HG02938 (cell line): ENCODE results near the gene HMCN1.

ENCODE experiments used
- ATAC-seq: cut with Tn5 transposase; IDR thresholded peaks from one replicate; pipeline ENCODE4 v1.9.1; 2021; ENCODE audit warnings: mild to moderate bottlenecking, moderate library complexity; ENCODE audit not compliant: unreplicated experiment

Gene HMCN1

GRCh38 chr1:185957441-185958363 lies 223.5 kb downstream of the HMCN1 start:
- no peak for ATAC-seq

GRCh38 chr1:185960422-185961321 lies 226.5 kb downstream of the HMCN1 start:
- no peak for ATAC-seq

- no peak for ATAC-seq
Measured at GRCh38 chr1:185961664-185962063, 227.5 kb downstream of the HMCN1 start.

DNA sequence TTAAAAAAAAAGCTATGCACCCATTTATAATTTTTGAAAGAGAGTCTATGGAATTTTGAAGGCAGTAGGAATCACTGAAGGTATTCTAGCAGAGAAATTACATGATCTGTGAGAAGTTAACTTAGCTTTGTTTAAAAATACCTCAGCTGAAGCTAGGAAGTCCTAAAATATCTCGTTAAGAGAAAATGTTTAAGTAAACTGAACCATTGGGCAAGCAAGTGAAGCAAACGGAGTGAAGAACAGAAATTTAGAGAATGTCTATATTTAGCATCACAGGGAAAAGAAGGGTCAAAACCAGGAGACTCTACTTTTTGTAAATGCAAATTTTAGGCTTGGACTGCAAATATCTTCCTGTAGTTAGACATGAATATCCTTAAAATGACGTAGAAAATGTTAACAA lies 230.8 kb downstream of the HMCN1 start:
- ATAC-seq: no peak

DNA sequence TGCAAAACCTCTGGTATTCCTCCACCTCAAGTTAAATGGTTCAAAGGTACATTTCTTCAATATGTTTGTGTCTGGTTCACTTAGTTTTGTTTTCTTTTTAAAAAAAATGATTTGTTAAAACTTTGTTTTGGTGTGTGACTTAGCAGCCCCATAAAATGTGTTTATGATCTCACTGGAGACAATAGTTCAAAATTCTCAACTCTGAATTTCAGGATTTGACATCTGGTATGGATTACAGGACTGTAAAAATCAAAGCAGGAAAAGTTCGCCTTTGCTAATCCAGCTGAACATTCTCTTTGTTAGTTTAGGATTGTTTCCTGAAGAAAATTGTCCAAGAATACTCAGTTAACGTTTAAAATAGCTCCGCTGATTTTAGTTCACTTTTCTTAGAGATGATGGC lies 231.7 kb downstream of the HMCN1 start:
- ATAC-seq: no peak

DNA sequence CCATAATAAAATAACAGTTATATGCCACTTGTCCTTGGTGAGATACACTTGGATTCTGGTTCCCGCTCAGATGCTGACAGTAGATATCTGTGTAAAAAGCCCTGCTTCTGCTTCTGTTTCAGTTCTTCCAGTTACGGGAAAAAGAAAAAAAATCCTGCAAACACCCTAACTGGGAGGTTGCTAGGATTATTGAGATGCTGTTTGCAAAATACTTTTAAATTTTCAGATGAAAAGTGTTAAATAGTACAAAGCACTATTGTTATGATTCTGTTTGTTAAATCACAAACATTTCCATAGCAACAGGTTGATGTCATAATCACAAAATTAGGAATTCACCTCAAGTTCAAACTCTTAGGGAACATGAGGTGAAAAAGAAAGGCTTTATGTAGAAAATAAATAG lies 232.3 kb downstream of the HMCN1 start:
- ATAC-seq: no peak

DNA sequence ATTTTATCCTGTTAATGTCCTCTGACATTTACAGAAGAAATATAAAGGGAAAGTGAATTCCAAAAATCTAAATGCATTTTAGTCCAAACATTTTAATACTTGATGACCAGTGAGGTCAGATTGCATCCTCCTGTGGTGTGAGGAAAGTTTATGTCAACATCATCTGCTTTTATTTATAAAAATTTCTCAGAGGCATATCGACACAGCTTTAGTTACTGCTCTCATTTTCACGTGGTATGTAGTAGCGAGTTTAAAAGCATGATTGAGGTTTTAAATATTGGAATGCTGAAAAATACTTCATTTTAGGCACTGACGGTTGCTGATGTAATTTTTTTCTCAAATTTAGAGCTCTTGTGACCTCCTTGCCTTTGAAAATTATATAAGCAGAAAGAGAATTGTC lies 234.8 kb downstream of the HMCN1 start:
- no peak for ATAC-seq

GRCh38 chr1:185969524-185969991 lies 235.4 kb downstream of the HMCN1 start:
- no peak for ATAC-seq

DNA sequence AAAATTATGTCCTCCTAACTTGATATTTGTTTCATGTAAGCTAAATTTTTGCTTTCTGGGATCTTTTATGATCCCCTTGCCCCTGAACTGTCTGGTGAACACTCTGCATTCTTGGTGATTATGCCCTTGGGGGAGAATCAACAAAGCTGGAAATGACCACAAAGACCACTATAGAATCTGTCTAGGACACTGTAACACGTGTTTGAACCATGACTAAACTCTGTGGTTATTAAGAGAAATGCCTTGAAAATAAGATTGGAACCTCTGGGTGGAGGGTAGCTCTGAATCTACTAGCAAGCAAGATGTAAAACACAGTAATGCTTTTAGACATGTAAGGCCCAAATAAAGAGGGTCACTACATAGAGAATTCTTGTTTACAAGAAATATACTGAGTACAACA lies 237.5 kb downstream of the HMCN1 start:
- ATAC-seq: no peak

GRCh38 chr1:185972096-185972850 lies 238.1 kb downstream of the HMCN1 start:
- ATAC-seq: no peak

DNA sequence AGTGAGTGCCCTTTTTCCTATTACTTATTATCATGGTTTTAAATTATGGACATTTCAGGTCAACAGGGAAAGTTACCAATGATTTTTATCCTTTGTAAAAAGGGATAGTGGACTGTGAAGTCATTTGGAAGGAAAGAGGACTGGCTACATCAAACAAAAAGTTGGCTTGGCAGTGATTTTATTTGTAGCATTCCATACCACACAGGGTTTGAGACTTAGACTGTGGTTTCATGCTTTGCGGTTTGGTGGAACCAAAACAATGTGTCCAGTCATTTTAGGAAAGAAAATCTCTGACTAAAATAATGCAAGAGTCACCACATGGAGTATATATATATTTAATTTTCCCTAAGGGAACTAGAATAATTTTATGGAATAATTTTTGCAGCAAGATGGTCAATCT lies 239.5 kb downstream of the HMCN1 start:
- ATAC-seq: no peak

- ATAC-seq: no peak
Measured at GRCh38 chr1:185974367-185975170, 240.4 kb downstream of the HMCN1 start.

- ATAC-seq: no peak
Measured at GRCh38 chr1:185980891-185981290, 246.7 kb downstream of the HMCN1 start.

- no peak for ATAC-seq
Measured at GRCh38 chr1:185984113-185984836, 250.1 kb downstream of the HMCN1 start.

DNA sequence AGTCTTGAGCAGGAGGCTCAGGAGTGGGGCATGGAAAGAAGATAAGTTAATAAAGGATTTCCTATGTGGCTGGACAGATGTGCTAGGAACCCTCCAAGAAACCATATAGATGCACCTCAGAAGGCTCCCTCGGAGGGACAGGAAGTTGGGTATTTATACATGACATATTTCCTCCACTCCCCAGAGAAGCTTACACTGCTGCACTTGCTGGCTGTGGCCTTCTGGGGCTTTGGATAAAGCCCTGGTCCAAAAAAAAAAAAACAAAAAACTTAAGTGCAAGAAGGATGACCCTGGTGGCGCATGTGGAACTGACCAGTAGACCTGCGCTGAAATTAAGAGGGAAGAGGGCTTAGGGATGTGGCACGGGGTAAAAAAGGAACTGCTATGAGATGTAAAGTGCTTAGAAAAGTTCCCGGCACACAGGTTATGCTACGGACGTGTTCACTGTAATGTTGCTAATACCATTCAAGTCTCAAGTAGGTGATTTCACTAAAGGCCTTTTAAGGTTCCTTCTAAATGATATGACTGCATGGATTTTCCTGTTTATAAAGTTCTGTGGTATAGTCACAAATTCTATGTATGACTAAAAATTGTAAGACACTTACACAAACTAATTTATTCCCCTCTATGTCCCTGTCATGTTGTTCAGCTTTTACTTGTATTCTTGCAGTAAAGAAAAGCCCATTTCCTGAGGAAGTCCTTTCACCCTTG lies 253.6 kb downstream of the HMCN1 start:
- no peak for ATAC-seq

GRCh38 chr1:185990565-185990964 lies 256.4 kb downstream of the HMCN1 start:
- ATAC-seq: no peak

DNA sequence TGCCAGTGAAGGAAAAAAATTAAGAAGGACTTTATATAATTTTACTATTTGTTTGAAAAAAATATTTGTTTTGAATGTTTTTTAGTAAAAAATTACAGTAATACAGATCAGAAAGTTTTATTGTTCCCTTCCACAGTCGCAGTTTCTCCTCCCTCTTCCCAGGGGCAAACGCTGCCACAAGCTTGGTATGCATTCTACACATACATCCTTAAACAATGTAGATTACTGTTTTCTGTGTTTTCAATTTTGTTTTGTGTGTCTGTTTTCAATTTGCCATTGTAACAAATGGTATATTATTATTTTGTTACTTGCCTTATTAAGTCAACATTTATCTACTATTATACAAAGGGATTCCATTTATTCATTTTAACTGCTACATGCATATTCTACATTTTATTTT lies 257.1 kb downstream of the HMCN1 start:
- no peak for ATAC-seq

DNA sequence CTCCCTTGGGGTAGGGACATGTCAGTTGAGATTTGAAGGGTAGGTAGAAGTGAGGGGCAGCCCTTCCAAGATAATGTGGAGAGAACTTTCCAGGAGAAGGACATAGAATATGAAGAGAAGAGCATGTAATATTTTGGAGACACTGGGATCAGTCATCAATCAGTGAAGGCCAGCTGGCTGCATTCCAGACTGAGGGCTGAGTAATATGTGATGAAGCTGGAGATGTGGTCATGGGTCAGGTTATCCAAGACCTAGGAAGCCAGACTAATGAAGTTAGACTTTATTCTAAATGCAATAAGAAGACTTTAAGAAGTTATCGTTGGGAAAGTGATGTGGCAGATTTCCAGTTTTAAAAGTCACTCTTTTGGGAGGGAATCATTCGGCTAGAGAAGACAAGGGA lies 262.0 kb downstream of the HMCN1 start:
- no peak for ATAC-seq

DNA sequence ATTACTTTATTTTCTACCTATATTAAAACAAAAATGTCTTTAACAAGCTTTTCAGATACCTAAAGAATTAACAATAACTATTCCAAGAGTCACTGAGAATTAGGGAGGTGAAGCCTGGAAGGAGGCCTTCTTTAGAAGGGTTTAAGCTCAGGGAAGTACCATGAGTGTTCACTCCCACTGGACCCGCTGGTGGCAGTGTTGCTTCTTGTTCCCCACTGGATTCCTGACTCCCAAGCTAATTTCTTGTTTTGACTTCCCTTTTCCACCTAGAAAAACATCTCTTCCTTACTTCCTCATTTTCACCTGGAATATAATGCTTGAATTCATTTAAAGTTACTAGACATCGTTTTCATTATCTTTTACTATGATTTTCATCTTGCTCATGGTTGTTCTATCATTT lies 264.2 kb downstream of the HMCN1 start:
- no peak for ATAC-seq
